Gastrocnemius medialis (tissue), 4 donors: ENCODE results near the gene SLC12A7. TPM values are rescaled to one million over a fixed set of nuclear protein-coding genes. Genes with fewer than 3 reads are reported as not detected.

Source experiments
- ATAC-seq, 2 donors: fragments of 150-250 bp; one replicate each; pipeline ENCODE4 v1.9.1; 2016
- DNase-seq, 2 donors: peaks; one replicate each; pipeline ENCODE4 v3.0.0-alpha.2; 2019
- H3K27ac ChIP-seq, 4 donors: fragments of 200-600 bp; sonication (generic); 1 replicate in 1 of 4; 2 replicates in 3 of 4; pipeline ENCODE4 v1.5.1; 2016 to 2018; ENCODE audit warnings: mild to moderate bottlenecking in 2 of 4, moderate library complexity in 1 of 4
- H3K27me3 ChIP-seq, 3 donors: fragments of 200-600 bp; sonication (generic) in 2 of 3; 1 replicate in 1 of 3; 2 replicates in 2 of 3; pipeline versions ENCODE4 v1.5.1 to v1.6.0; 2016 to 2019; ENCODE audit warnings: mild to moderate bottlenecking in 1 of 3, moderate library complexity in 1 of 3
- H3K36me3 ChIP-seq, 2 donors: fragments of 200-600 bp; sonication (generic) in 1 of 2; one replicate each; pipeline ENCODE4 v1.5.1; 2017 to 2018
- H3K4me1 ChIP-seq, 2 donors: fragments of 200-600 bp; sonication (generic) in 1 of 2; one replicate each; pipeline ENCODE4 v1.5.1; 2016 to 2017; ENCODE audit warnings: mild to moderate bottlenecking in 2 of 2
- H3K4me3 ChIP-seq, 4 donors: fragments of 200-600 bp; sonication (generic) in 3 of 4; 1 replicate in 1 of 4; 2 replicates in 3 of 4; pipeline ENCODE4 v1.5.1; 2016 to 2019; ENCODE audit warnings: mild to moderate bottlenecking in 2 of 4
- H3K9me3 ChIP-seq, 3 donors: fragments of 200-600 bp; sonication (generic) in 2 of 3; 1 replicate in 1 of 3; 2 replicates in 2 of 3; pipeline ENCODE4 v1.5.1; 2016 to 2019
- POLR2A ChIP-seq, 2 donors: fragments of 450-650 bp; IDR thresholded peaks; one replicate each; pipeline ENCODE4 v1.6.1; 2017; ENCODE audit warnings: antibody characterized with exemption in 2 of 2, mild to moderate bottlenecking in 2 of 2, moderate library complexity in 2 of 2
- in situ Hi-C, 4 donors: fragments of 200-750 bp; cut with MboI; loops; one replicate each; pipeline versions ENCODE4 v1.15.0 to v1.8.0; 2017; ENCODE audit warnings: low sequenced_read_pairs in 4 of 4
- intact Hi-C: fragments of 100-400 bp; cut with DNase I; formaldehyde crosslinking; loops from one replicate; pipeline ENCODE4 v1.15.1; 2023; ENCODE audit warnings: low total_unique reads
- total RNA-seq, 4 donors: library from RNA; depleted of rRNA; stranded (reverse); fragments of >200 nt; gene quantifications; one replicate each; pipeline versions ENCODE4 v1.1.0 to v1.2.3, GENCODE V29; 2016
- TF ChIP-seq, protein P1 (sequence below), 5 experiments: fragments of 450-650 bp in 3 of 5; fragments of 200-600 bp in 2 of 5; sonication (generic) in 2 of 5; IDR thresholded peaks in 4 of 5; conservative IDR thresholded peaks in 1 of 5; 1 replicate in 4 of 5; 2 replicates in 1 of 5; pipeline ENCODE4 v1.5.1; 2016 to 2019; ENCODE audit warnings: antibody characterized with exemption in 5 of 5, mild to moderate bottlenecking in 3 of 5, moderate library complexity in 3 of 5

The SLC12A7 gene
- total RNA-seq, 4 donors from 2014 or later, result 1.6 to 5.3 (median 3.5) TPM

DNA sequence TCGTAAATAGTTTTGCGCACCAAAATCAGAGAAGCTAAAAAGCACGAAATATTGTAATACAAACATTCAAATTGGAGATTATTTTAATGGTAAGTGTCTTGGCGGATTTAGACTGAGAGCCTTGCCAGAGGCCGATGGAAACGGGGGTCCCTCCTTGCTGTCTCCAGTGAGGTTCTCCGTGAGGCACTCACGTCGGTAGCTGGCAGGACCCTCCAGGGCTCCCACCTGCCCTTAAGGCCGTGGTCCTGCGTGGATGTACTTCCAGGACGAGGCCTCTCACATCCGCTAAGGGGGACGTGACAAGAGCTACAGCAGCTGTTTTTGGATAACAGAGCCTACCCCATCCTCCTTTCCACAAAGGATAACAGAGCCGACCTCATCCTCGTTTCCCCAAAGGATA, 95.4 kb downstream of the SLC12A7 start:
- in situ Hi-C loops, result loop anchor here in 1 of 4 donors (25.0 kb wide), 1 partner anchor 121 kb away; no protein-coding TSS in a partner anchor
- H3K4me1 ChIP-seq, result no peaks in the 10 kb centered on the region
- no peaks in the 10 kb centered on the region for H3K9me3 ChIP-seq
- DNase-seq (no peak), ATAC-seq (no peak)
- H3K27ac ChIP-seq, result no peak overlapping the region
- TF ChIP-seq POLR2A (IDR thresholded peaks at IDR 0.05), result no peak
- TF ChIP-seq, protein P1, sequence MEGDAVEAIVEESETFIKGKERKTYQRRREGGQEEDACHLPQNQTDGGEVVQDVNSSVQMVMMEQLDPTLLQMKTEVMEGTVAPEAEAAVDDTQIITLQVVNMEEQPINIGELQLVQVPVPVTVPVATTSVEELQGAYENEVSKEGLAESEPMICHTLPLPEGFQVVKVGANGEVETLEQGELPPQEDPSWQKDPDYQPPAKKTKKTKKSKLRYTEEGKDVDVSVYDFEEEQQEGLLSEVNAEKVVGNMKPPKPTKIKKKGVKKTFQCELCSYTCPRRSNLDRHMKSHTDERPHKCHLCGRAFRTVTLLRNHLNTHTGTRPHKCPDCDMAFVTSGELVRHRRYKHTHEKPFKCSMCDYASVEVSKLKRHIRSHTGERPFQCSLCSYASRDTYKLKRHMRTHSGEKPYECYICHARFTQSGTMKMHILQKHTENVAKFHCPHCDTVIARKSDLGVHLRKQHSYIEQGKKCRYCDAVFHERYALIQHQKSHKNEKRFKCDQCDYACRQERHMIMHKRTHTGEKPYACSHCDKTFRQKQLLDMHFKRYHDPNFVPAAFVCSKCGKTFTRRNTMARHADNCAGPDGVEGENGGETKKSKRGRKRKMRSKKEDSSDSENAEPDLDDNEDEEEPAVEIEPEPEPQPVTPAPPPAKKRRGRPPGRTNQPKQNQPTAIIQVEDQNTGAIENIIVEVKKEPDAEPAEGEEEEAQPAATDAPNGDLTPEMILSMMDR (IDR thresholded peaks at IDR 0.05 in 4 of 5, conservative IDR thresholded peaks at IDR 0.05 in 1 of 5), result no peak
- H3K27me3 ChIP-seq, result no peaks in the 10 kb centered on the region
- H3K36me3 ChIP-seq, result no peaks in the 10 kb centered on the region
- intact Hi-C loops, result no loop called here
- no peak overlapping the region for H3K4me3 ChIP-seq

DNA sequence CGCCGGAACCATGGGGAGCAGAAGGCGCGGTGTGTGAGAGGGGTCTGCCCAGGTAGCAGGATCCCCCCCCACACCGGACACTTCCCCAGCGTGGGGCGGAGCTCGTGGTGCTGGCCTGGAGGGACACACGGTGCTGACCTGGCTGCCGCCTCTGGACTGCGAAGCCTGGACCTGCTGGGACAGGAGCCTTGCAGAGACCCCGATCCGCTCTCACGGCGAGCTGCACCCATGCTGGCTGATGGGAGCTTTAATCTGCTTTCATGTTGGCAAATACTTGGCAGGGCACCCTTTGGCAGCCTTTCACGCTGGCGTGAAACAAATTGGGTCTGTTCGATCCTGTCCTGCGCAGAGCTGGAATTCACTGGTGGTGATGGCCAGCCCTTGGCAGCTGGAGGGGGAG, 95.8 kb downstream of the SLC12A7 start:
- intact Hi-C loops, result no loop called here
- H3K27me3 ChIP-seq, result peaks cover 0 to 1% (median 0%) of the 10 kb centered on the region in 3 donors
- in situ Hi-C loops, result loop anchor here in 1 of 4 donors (25.0 kb wide), 1 partner anchor 121 kb away; no protein-coding TSS in a partner anchor

DNA sequence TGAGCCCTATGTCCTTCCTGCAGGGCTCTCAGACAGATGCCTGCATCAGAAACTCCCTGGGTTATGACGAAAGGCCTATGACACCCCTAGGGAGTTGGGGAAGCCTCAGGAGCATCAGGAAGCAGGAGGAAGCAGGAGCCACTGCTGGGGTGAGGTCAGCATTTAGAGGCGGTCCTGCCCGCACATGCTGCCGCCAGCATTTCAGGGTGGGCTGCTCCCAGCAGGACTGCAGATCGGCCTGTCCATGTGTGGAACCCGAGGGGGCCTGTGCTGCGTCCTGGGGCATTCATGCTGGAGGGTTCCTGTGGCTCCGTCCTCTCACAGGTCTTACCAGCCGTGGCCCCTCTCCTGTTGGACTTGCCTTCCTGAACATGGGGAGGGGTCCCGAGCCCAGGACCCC, 96.4 kb downstream of the SLC12A7 start:
- no peak for ATAC-seq
- in situ Hi-C loops (loop anchor here in 1 of 4 donors (25.0 kb wide), 1 partner anchor 122 kb away; no protein-coding TSS in a partner anchor), intact Hi-C loops (no loop called here)
- Histone ChIP-seq H3K4me3 (no peak overlapping the region), H3K4me1 (no peaks in the 10 kb centered on the region), H3K27me3 (peaks cover 0 to 7% (median 4%) of the 10 kb centered on the region in 3 donors), H3K9me3 (no peaks in the 10 kb centered on the region), H3K27ac (no peak overlapping the region), H3K36me3 (no peaks in the 10 kb centered on the region)
- no peak for DNase-seq
- no peak for TF ChIP-seq POLR2A (IDR thresholded peaks at IDR 0.05)
- TF ChIP-seq, protein P1 (IDR thresholded peaks at IDR 0.05 in 4 of 5, conservative IDR thresholded peaks at IDR 0.05 in 1 of 5), result no peak

More for the DNA sequence above, 95.8 kb downstream of the SLC12A7 start:
- TF ChIP-seq, protein P1 (IDR thresholded peaks at IDR 0.05 in 4 of 5, conservative IDR thresholded peaks at IDR 0.05 in 1 of 5), result no peak
- no peak for TF ChIP-seq POLR2A (IDR thresholded peaks at IDR 0.05)
- no peaks in the 10 kb centered on the region for H3K4me1 ChIP-seq
- ATAC-seq (no peak), DNase-seq (no peak)
- no peaks in the 10 kb centered on the region for H3K36me3 ChIP-seq
- H3K4me3 ChIP-seq, result no peak overlapping the region
- no peaks in the 10 kb centered on the region for H3K9me3 ChIP-seq
- H3K27ac ChIP-seq, result no peak overlapping the region

DNA sequence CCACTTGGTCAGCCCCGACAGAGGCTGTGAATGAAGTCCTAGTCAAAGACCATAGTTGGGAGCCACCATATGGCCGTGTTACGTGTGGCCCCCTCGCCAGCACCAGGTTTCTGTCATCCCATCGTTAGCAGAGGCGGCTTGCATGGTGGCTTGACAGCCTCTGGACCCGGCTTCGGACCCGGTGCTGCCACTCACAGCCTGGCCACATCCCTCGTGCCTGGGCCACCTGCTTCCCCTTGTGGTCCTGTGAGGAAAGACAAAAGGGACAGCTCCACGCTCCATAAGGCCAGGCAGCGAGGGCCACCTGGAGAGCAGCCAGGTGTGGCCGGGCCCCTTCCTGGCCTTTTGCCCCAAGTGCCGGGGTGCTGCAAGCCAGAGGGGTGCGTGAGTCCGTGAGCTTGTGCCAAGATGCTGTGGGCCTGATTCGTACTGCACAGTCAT, 97.1 kb downstream of the SLC12A7 start:
- no peaks in the 10 kb centered on the region for H3K36me3 ChIP-seq
- ATAC-seq (no peak), DNase-seq (no peak)
- intact Hi-C loops, result no loop called here
- TF ChIP-seq, protein P1 (IDR thresholded peaks at IDR 0.05 in 4 of 5, conservative IDR thresholded peaks at IDR 0.05 in 1 of 5), result no peak
- no peak for TF ChIP-seq POLR2A (IDR thresholded peaks at IDR 0.05)
- no peak overlapping the region for H3K4me3 ChIP-seq
- in situ Hi-C loops, result loop anchor here in 1 of 4 donors (25.0 kb wide), 1 partner anchor 122 kb away; no protein-coding TSS in a partner anchor
- no peaks in the 10 kb centered on the region for H3K9me3 ChIP-seq
- H3K27ac ChIP-seq, result no peak overlapping the region
- peaks cover 4 to 12% (median 11%) of the 10 kb centered on the region in 3 donors for H3K27me3 ChIP-seq
- H3K4me1 ChIP-seq, result peaks cover 0 to 1% of the 10 kb centered on the region in 2 donors
